ENCODE results near the gene SPPL2A.

Gene SPPL2A

DNA sequence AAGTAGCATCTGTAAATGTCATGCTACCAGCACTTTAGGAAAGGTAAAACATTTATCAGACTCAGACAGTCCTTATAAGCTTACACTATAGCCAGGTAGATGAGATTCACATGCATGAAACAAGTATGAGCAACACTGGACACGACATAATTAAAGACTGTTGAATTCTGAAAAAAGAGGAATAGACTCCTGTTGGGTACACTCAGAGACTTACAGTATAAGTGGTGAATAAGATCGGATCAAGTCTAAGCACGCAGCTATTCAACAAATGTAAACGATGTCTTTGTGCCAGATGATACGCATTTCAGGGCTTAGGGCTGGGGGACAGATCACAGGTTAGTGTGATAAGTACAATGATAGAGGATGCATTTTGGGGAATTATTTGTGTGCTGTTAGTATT, 43.2 kb upstream of the SPPL2A start:
- no peak overlapping the region for H3K27ac ChIP-seq (ENCODE audit: low read length)
- H3K4me1 ChIP-seq (ENCODE audit: insufficient read depth, low read length): no peaks in the 10 kb centered on the region
- H3K9ac ChIP-seq (ENCODE audit: low read depth, low read length): no peak overlapping the region
- H3K9me3 ChIP-seq (ENCODE audit: insufficient read depth, low read length, severe bottlenecking): no peaks in the 10 kb centered on the region
- TF ChIP-seq CTCF (IDR thresholded peaks at IDR 0.05; ENCODE audit: borderline replicate concordance, extremely low read depth, low read length, poor library complexity, severe bottlenecking) (no peak), EZH2 (IDR thresholded peaks at IDR 0.05; ENCODE audit: borderline replicate concordance, low read depth, low read length, severe bottlenecking) (no peak)
- H3K79me2 ChIP-seq (ENCODE audit: insufficient read depth, low read length): no peaks in the 10 kb centered on the region
- no peak overlapping the region for H3K4me3 ChIP-seq (ENCODE audit: low read depth in 1 of 2, low read length in 2 of 2)
- no peak overlapping the region for H2AFZ ChIP-seq (ENCODE audit: low read depth, low read length)
- no peaks in the 10 kb centered on the region for H3K27me3 ChIP-seq (ENCODE audit: insufficient read depth, low read length, poor library complexity)
- H3K36me3 ChIP-seq (ENCODE audit: insufficient read depth, low read length): no peaks in the 10 kb centered on the region
- H3K4me2 ChIP-seq (ENCODE audit: insufficient read depth, low read length): no peak overlapping the region
- DNase-seq: no peak
- no peaks in the 10 kb centered on the region for H4K20me1 ChIP-seq (ENCODE audit: insufficient read depth, low read length)
- ATAC-seq (ENCODE audit: insufficient read depth, low read depth): no peak

DNA sequence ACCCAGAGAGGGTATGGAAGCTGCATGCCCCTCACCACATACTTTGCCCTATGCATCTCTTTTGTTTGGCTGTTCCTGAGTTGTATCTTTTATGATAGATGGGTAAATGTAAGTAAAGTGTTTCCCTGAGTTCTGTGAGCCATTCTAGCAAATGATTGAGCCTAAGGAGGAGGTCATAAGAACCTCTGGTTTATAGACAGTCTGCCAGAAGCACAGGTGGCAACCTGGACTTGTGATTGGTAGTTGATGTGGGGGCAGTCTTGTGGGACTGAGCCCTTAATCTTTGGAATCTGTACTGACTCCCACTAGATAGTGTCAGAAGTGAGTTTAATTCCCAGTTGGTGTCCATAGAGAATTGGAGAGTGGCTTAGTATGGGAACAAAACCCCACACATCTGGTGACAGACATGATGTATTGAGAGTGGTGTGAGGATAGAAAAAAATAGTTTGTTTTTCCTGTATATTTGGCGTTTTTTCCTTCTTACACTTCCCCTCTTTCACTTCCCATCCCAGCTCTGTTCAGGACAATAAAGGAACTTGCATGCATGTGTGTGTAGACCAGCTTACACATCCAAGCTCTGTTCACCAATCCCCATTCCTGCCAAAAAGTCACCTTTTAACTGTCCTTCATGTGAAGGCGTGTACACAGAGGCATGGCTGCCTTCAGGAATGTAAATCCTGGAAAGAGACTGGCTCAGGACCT, 38.1 kb upstream of the SPPL2A start:
- Histone ChIP-seq H3K9me3 (ENCODE audit: insufficient read depth, low read length, severe bottlenecking) (no peaks in the 10 kb centered on the region), H3K9ac (ENCODE audit: low read depth, low read length) (no peak overlapping the region), H3K27ac (ENCODE audit: low read length) (no peak overlapping the region), H3K79me2 (ENCODE audit: insufficient read depth, low read length) (no peaks in the 10 kb centered on the region), H3K27me3 (ENCODE audit: insufficient read depth, low read length, poor library complexity) (no peaks in the 10 kb centered on the region), H3K4me3 (ENCODE audit: low read depth in 1 of 2, low read length in 2 of 2) (no peak overlapping the region), H3K4me2 (ENCODE audit: insufficient read depth, low read length) (no peak overlapping the region), H3K4me1 (ENCODE audit: insufficient read depth, low read length) (no peaks in the 10 kb centered on the region), H2AFZ (ENCODE audit: low read depth, low read length) (no peak overlapping the region), H3K36me3 (ENCODE audit: insufficient read depth, low read length) (no peaks in the 10 kb centered on the region), H4K20me1 (ENCODE audit: insufficient read depth, low read length) (no peaks in the 10 kb centered on the region)
- TF ChIP-seq CTCF (IDR thresholded peaks at IDR 0.05; ENCODE audit: borderline replicate concordance, extremely low read depth, low read length, poor library complexity, severe bottlenecking) (no peak), EZH2 (IDR thresholded peaks at IDR 0.05; ENCODE audit: borderline replicate concordance, low read depth, low read length, severe bottlenecking) (no peak)
- DNase-seq (no peak), ATAC-seq (ENCODE audit: insufficient read depth, low read depth) (no peak)

DNA sequence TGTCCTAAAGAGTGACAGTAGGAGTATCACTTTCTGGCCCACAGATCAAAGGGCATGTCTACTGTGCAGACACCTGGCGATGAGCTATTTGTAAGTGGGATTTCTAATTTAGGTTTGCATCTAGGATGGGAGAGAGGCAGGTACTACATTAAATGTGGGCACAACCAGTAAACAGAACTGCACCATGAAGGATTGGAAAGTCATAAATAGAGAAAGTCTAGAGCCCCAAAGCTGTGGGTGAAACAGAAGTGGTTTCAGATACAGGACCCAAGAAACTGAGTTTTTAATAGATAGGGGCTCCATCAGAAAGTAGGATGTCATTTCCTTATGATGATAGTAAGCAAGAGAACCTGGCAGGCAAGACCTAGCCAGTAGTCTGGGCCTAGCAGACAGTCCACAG, 35.2 kb upstream of the SPPL2A start:
- no peaks in the 10 kb centered on the region for H3K36me3 ChIP-seq (ENCODE audit: insufficient read depth, low read length)
- no peak overlapping the region for H3K9ac ChIP-seq (ENCODE audit: low read depth, low read length)
- no peaks in the 10 kb centered on the region for H3K4me1 ChIP-seq (ENCODE audit: insufficient read depth, low read length)
- no peaks in the 10 kb centered on the region for H3K9me3 ChIP-seq (ENCODE audit: insufficient read depth, low read length, severe bottlenecking)
- H2AFZ ChIP-seq (ENCODE audit: low read depth, low read length): no peak overlapping the region
- ATAC-seq (ENCODE audit: insufficient read depth, low read depth) (no peak), DNase-seq (no peak)
- no peak overlapping the region for H3K27ac ChIP-seq (ENCODE audit: low read length)
- no peaks in the 10 kb centered on the region for H3K79me2 ChIP-seq (ENCODE audit: insufficient read depth, low read length)
- no peak overlapping the region for H3K4me3 ChIP-seq (ENCODE audit: low read depth in 1 of 2, low read length in 2 of 2)
- no peaks in the 10 kb centered on the region for H3K27me3 ChIP-seq (ENCODE audit: insufficient read depth, low read length, poor library complexity)
- H4K20me1 ChIP-seq (ENCODE audit: insufficient read depth, low read length): no peaks in the 10 kb centered on the region
- TF ChIP-seq CTCF (IDR thresholded peaks at IDR 0.05; ENCODE audit: borderline replicate concordance, extremely low read depth, low read length, poor library complexity, severe bottlenecking): no peak
- TF ChIP-seq EZH2 (IDR thresholded peaks at IDR 0.05; ENCODE audit: borderline replicate concordance, low read depth, low read length, severe bottlenecking): no peak
- H3K4me2 ChIP-seq (ENCODE audit: insufficient read depth, low read length): no peak overlapping the region

Data from DND-41 (cell line).